NCI-H2196 treated with DMSO at 0.1 percent for 48 hours (cell line): ENCODE measurements around the gene EVC.

Experiments
- DNase-seq: peaks from one replicate; lab custom pipeline; 2025; ENCODE audit not compliant: unreplicated experiment; lab: John Stamatoyannopoulos, UW

EVC gene

GRCh38 chr4:5710961-5711478 is at the start of gene EVC:
Gene EVC (plus strand): TSS chr4:5711201. CDS start chr4:5711381, 180 bp downstream.
- DNase-seq, result no peak

GRCh38 chr4:5661237-5661636 is 49.8 kb upstream of the EVC start:
- no peak for DNase-seq

GRCh38 chr4:5662555-5662954 is 48.4 kb upstream of the EVC start:
- no peak for DNase-seq

- no peak for DNase-seq
Observed at GRCh38 chr4:5664778-5665177, 46.2 kb upstream of the EVC start.

- no peak for DNase-seq
Observed at GRCh38 chr4:5666741-5667140, 44.3 kb upstream of the EVC start.

GRCh38 chr4:5676763-5677162 is 34.2 kb upstream of the EVC start:
- no peak for DNase-seq

GRCh38 chr4:5678977-5679376 is 32.0 kb upstream of the EVC start:
- no peak for DNase-seq

- DNase-seq, result no peak
Observed at GRCh38 chr4:5683566-5683965, 27.4 kb upstream of the EVC start.

GRCh38 chr4:5685296-5685695 is 25.7 kb upstream of the EVC start:
- DNase-seq, result no peak

GRCh38 chr4:5686338-5686737 is 24.7 kb upstream of the EVC start:
- DNase-seq, result no peak

GRCh38 chr4:5689065-5689464 is 21.9 kb upstream of the EVC start:
- DNase-seq, result no peak

GRCh38 chr4:5691491-5692132 is 19.4 kb upstream of the EVC start:
- no peak for DNase-seq

GRCh38 chr4:5693871-5694270 is 17.1 kb upstream of the EVC start:
- no peak for DNase-seq

GRCh38 chr4:5696341-5696740 is 14.7 kb upstream of the EVC start:
- DNase-seq, result no peak

GRCh38 chr4:5700459-5700858 is 10.5 kb upstream of the EVC start:
- DNase-seq, result no peak

GRCh38 chr4:5701971-5702370 is 9.0 kb upstream of the EVC start:
- no peak for DNase-seq

GRCh38 chr4:5703831-5704230 is 7.2 kb upstream of the EVC start:
- DNase-seq, result no peak

- no peak for DNase-seq
Observed at GRCh38 chr4:5704276-5704675, 6.7 kb upstream of the EVC start.

- no peak for DNase-seq
Observed at GRCh38 chr4:5705647-5706320, 5.2 kb upstream of the EVC start.

- no peak for DNase-seq
Observed at GRCh38 chr4:5706486-5707290, 4.3 kb upstream of the EVC start.

GRCh38 chr4:5707366-5707765 is 3.6 kb upstream of the EVC start:
- DNase-seq, result no peak
